ENCODE results near the gene FBXO39.

DNA sequence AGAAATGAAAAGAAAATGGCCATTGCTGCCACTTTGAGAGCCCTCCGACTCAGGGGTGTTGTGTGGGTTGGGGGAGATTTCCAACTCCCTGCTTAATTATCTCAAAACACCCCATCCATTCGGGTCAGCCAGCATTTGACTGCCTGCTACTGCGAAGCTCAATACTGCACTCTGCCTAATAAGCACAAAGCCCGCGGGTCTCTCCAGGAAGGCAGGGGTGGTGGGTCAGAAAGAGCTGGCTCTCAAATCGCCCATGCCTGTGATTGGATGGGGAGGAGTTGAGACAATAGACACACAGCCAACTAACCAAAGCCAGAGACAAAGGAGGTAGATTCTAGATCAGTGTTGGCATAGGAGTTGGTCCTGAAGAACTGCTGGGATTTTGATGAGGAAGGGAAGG is 22.5 kb upstream of the FBXO39 start:
- no peak for TF ChIP-seq ZBTB1 (tag by site-specific recombination; IDR thresholded peaks at IDR 0.05)
- TF ChIP-seq ZNF600 (tag by site-specific recombination; IDR thresholded peaks at IDR 0.05) = no peak
- TF ChIP-seq ZNF138 (tag by site-specific recombination; IDR thresholded peaks at IDR 0.05; ENCODE audit: borderline replicate concordance) = no peak
- TF ChIP-seq SP2 (tag by site-specific recombination; IDR thresholded peaks at IDR 0.05) = no peak
- no peak for TF ChIP-seq ZNF24 (tag by site-specific recombination; IDR thresholded peaks at IDR 0.05)
- TF ChIP-seq, protein P1, sequence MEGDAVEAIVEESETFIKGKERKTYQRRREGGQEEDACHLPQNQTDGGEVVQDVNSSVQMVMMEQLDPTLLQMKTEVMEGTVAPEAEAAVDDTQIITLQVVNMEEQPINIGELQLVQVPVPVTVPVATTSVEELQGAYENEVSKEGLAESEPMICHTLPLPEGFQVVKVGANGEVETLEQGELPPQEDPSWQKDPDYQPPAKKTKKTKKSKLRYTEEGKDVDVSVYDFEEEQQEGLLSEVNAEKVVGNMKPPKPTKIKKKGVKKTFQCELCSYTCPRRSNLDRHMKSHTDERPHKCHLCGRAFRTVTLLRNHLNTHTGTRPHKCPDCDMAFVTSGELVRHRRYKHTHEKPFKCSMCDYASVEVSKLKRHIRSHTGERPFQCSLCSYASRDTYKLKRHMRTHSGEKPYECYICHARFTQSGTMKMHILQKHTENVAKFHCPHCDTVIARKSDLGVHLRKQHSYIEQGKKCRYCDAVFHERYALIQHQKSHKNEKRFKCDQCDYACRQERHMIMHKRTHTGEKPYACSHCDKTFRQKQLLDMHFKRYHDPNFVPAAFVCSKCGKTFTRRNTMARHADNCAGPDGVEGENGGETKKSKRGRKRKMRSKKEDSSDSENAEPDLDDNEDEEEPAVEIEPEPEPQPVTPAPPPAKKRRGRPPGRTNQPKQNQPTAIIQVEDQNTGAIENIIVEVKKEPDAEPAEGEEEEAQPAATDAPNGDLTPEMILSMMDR (tag by site-specific recombination; IDR thresholded peaks at IDR 0.05) = no peak
- TF ChIP-seq, protein P2, sequence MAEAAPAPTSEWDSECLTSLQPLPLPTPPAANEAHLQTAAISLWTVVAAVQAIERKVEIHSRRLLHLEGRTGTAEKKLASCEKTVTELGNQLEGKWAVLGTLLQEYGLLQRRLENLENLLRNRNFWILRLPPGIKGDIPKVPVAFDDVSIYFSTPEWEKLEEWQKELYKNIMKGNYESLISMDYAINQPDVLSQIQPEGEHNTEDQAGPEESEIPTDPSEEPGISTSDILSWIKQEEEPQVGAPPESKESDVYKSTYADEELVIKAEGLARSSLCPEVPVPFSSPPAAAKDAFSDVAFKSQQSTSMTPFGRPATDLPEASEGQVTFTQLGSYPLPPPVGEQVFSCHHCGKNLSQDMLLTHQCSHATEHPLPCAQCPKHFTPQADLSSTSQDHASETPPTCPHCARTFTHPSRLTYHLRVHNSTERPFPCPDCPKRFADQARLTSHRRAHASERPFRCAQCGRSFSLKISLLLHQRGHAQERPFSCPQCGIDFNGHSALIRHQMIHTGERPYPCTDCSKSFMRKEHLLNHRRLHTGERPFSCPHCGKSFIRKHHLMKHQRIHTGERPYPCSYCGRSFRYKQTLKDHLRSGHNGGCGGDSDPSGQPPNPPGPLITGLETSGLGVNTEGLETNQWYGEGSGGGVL (tag by site-specific recombination; IDR thresholded peaks at IDR 0.05) = no peak
- no peak for TF ChIP-seq SETDB1 (IDR thresholded peaks at IDR 0.05; ENCODE audit: insufficient read length, low read length)
- TF ChIP-seq ZNF404 (tag by site-specific recombination; IDR thresholded peaks at IDR 0.05) = no peak
